Keratinocyte (primary cell): ENCODE data around the gene WNK2.

Experiments used
- EZH2 ChIP-seq: IDR thresholded peaks from one replicate; pipeline ENCODE4 v1.6.1; 2012; ENCODE audit warnings: inconsistent platforms, mild to moderate bottlenecking, low read length, moderate library complexity
- TF ChIP-seq, protein P1 (sequence below), 3 experiments: IDR thresholded peaks in 1 of 3; conservative IDR thresholded peaks in 1 of 3; optimal IDR thresholded peaks in 1 of 3; 2 replicates in 2 of 3; 3 replicates in 1 of 3; pipeline versions ENCODE3 to v1.5.1; 2011; ENCODE audit warnings: low read length in 3 of 3, mild to moderate bottlenecking in 3 of 3, moderate library complexity in 2 of 3, control low read depth in 1 of 3, inconsistent platforms in 1 of 3; ENCODE audit not compliant: insufficient read depth in 2 of 3; ENCODE audit errors: extremely low read depth in 1 of 3

DNA sequence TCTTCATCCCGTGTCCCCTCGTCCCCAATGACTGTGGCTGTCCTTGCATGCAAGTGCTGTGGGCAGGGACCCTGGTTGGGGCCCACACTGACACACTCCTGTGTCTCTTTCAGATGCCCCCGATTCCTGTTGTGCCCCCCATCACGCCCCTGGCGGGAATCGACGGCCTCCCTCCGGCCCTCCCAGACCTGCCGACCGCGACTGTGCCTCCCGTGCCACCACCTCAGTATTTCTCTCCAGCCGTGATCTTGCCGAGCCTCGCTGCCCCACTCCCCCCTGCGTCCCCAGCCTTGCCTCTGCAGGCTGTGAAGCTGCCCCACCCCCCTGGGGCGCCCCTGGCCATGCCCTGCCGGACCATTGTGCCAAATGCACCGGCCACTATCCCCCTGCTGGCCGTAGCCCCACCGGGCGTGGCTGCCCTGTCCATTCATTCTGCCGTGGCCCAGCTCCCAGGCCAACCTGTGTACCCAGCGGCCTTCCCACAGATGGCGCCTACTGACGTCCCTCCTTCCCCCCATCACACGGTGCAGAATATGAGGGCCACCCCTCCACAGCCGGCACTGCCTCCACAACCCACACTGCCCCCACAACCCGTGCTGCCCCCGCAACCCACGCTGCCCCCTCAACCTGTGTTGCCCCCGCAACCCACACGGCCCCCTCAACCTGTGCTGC is 75.0 kb downstream of the WNK2 start:
- TF ChIP-seq, protein P1, sequence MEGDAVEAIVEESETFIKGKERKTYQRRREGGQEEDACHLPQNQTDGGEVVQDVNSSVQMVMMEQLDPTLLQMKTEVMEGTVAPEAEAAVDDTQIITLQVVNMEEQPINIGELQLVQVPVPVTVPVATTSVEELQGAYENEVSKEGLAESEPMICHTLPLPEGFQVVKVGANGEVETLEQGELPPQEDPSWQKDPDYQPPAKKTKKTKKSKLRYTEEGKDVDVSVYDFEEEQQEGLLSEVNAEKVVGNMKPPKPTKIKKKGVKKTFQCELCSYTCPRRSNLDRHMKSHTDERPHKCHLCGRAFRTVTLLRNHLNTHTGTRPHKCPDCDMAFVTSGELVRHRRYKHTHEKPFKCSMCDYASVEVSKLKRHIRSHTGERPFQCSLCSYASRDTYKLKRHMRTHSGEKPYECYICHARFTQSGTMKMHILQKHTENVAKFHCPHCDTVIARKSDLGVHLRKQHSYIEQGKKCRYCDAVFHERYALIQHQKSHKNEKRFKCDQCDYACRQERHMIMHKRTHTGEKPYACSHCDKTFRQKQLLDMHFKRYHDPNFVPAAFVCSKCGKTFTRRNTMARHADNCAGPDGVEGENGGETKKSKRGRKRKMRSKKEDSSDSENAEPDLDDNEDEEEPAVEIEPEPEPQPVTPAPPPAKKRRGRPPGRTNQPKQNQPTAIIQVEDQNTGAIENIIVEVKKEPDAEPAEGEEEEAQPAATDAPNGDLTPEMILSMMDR (optimal IDR thresholded peaks at IDR 0.05 in 1 of 3, IDR thresholded peaks at IDR 0.05 in 1 of 3, conservative IDR thresholded peaks at IDR 0.05 in 1 of 3; ENCODE audit: extremely low read depth in 1 of 3, insufficient read depth in 2 of 3, low read length in 3 of 3), result no peak
- TF ChIP-seq EZH2, result no peak
